HepG2 (cell line): ENCODE data around the gene ATG7.

ENCODE experiments used
- ETV5 ChIP-seq: IDR thresholded peaks from 2 replicates; pipeline ENCODE4 v1.6.1; 2018; ENCODE audit warnings: missing biosample characterization, missing genetic modification reagents, inconsistent platforms, borderline replicate concordance
- GPN1 ChIP-seq: sonication (generic); formaldehyde crosslinking; IDR thresholded peaks from 2 replicates; pipeline ENCODE4 v1.5.1; 2020; ENCODE audit warnings: missing genetic modification reagents, borderline replicate concordance
- HNF4A ChIP-seq: sonication (generic); formaldehyde crosslinking; IDR thresholded peaks from 2 replicates; pipeline ENCODE4 v1.4.0; 2020; ENCODE audit warnings: missing genetic modification reagents
- NFIC ChIP-seq: IDR thresholded peaks from 2 replicates; pipeline ENCODE4 v1.6.1; 2012; ENCODE audit warnings: mild to moderate bottlenecking, low read length, inconsistent platforms
- POLR2A ChIP-seq, 2 experiments: IDR thresholded peaks; 2 replicates each; pipeline ENCODE4 v1.6.1; 2011; ENCODE audit warnings: low read depth in 2 of 2, low read length in 2 of 2, mild to moderate bottlenecking in 1 of 2, moderate library complexity in 1 of 2; ENCODE audit not compliant: insufficient read depth in 1 of 2
- RFX1 ChIP-seq: fragments of 450-650 bp; IDR thresholded peaks from 2 replicates; pipeline ENCODE4 v1.6.1; 2017

- TF ChIP-seq RFX1 (no peak), ETV5 (CRISPR knock-in tag) (no peak), GPN1 (CRISPR knock-in tag) (no peak), POLR2A (IDR thresholded peaks at IDR 0.05; ENCODE audit: insufficient read depth in 1 of 2, low read depth in 2 of 2, low read length in 2 of 2) (no peak), NFIC (no peak), HNF4A (CRISPR knock-in tag) (no peak)
These were observed 312.4 kb downstream of the ATG7 start for GRCh38 chr3:11584570-11584969.
